NCI-H460 (cell line): ENCODE measurements around the gene NPTN. TPM values are rescaled to one million over a fixed set of nuclear protein-coding genes. Genes with fewer than 3 reads are reported as not detected.
A peak's percentile ranks its signal among the peaks of the same experiment; 100 is the strongest.
"Not testable (repeated sequence)": the region's sequence is repeated elsewhere in the genome, so short reads cannot be mapped to it uniquely, and the experiment has no call there.

Experiments used
- DNase-seq: peaks from one replicate; pipeline ENCODE4 v3.0.0-alpha.2; 2016; ENCODE audit warnings: low read depth; ENCODE audit errors: extremely low read depth
- total RNA-seq: library from RNA; depleted of rRNA; stranded (reverse); fragments of >200 nt; shearing (Covaris generic); gene quantifications from 2 replicates; pipeline ENCODE4 v1.2.3, GENCODE V29; 2014

NPTN gene
- total RNA-seq, 1 experiment from 2014 or later: 59.7 TPM

- peak; percentile 9 for DNase-seq
Measured at GRCh38 chr15:73573572-73573971, 59.6 kb downstream of the NPTN start.

GRCh38 chr15:73573037-73573436, 60.2 kb downstream of the NPTN start:
- no peak for DNase-seq

GRCh38 chr15:73572296-73572695, 60.9 kb downstream of the NPTN start:
- no peak for DNase-seq

GRCh38 chr15:73571346-73571745, 61.8 kb downstream of the NPTN start:
- no peak for DNase-seq

- DNase-seq: no peak
Measured at GRCh38 chr15:73570355-73571032, 62.7 kb downstream of the NPTN start.

- no peak for DNase-seq
Measured at GRCh38 chr15:73569361-73569760, 63.8 kb downstream of the NPTN start.

- no peak for DNase-seq
Measured at GRCh38 chr15:73568564-73569280, 64.5 kb downstream of the NPTN start.

GRCh38 chr15:73567020-73567419, 66.2 kb downstream of the NPTN start:
- DNase-seq: no peak

GRCh38 chr15:73564255-73564654, 68.9 kb downstream of the NPTN start:
- no peak for DNase-seq

GRCh38 chr15:73560501-73561117, 72.6 kb downstream of the NPTN start:
- DNase-seq: peak; percentile 62

- DNase-seq: no peak
Measured at GRCh38 chr15:73558529-73558928, 74.7 kb downstream of the NPTN start.

GRCh38 chr15:73555080-73555479, 78.1 kb downstream of the NPTN start:
- no peak for DNase-seq

- no peak for DNase-seq
Measured at GRCh38 chr15:73550190-73550589, 83.0 kb downstream of the NPTN start.

- not testable (repeated sequence) for DNase-seq
Measured at GRCh38 chr15:73548925-73549324, 84.3 kb downstream of the NPTN start.

GRCh38 chr15:73541479-73541878, 91.7 kb downstream of the NPTN start:
- DNase-seq: no peak

GRCh38 chr15:73540161-73540560, 93.0 kb downstream of the NPTN start:
- no peak for DNase-seq

GRCh38 chr15:73539212-73540128, 93.7 kb downstream of the NPTN start:
- DNase-seq: no peak

GRCh38 chr15:73538563-73539211, 94.5 kb downstream of the NPTN start:
- DNase-seq: no peak

- no peak for DNase-seq
Measured at GRCh38 chr15:73538123-73538522, 95.1 kb downstream of the NPTN start.

- no peak for DNase-seq
Measured at GRCh38 chr15:73530649-73531048, 102.5 kb downstream of the NPTN start.
